PC-3 (cell line): ENCODE data around the gene PXT1. TPM values are rescaled to one million over a fixed set of nuclear protein-coding genes. Genes with fewer than 3 reads are reported as not detected.

Experiments used
- ATAC-seq: fragments of 200-7000 bp; cut with Tn5 transposase; 2 replicates; pipeline ENCODE4 v1.9.1; 2020; ENCODE audit warnings: mild to moderate bottlenecking, moderate library complexity
- BruUV-seq: library from RNA; stranded (reverse); fragments of 400-500 nt; replicated peaks from 2 replicates; lab custom pipeline; 2021; lab: Mats Ljungman, UMichigan
- CTCF ChIA-PET: fragments of 300-600 bp; sonication (Branson Sonifier 250); formaldehyde crosslinking; loops from one replicate; lab custom pipeline; 2022; ENCODE audit warnings: antibody characterized with exemption; lab: Charles Lee
- POLR2A ChIA-PET: fragments of 300-600 bp; sonication (Branson Sonifier 250); formaldehyde crosslinking; loops from one replicate; lab custom pipeline; 2022; ENCODE audit warnings: antibody characterized with exemption; ENCODE audit not compliant: unreplicated experiment; lab: Charles Lee
- DNase-seq: peaks from one replicate; pipeline ENCODE4 v3.0.0-alpha.2; 2015
- H2AFZ ChIP-seq: fragments of 300-600 bp; sonication (generic); 2 replicates; pipeline ENCODE4 v1.6.0; 2016; ENCODE audit warnings: antibody characterized with exemption, low read length
- H3F3A ChIP-seq: fragments of 300-600 bp; sonication (generic); one replicate; pipeline ENCODE4 v1.6.0; 2017; ENCODE audit warnings: antibody characterized with exemption, low read length, control low read depth, mild to moderate bottlenecking; ENCODE audit not compliant: unreplicated experiment
- H3K27ac ChIP-seq: fragments of 300-600 bp; sonication (generic); 2 replicates; pipeline ENCODE4 v1.5.1; 2016; ENCODE audit warnings: mild to moderate bottlenecking, low read length
- H3K27me3 ChIP-seq: fragments of 300-600 bp; sonication (generic); 2 replicates; pipeline ENCODE4 v1.6.1; 2016; ENCODE audit warnings: low read length, mixed read lengths
- H3K36me3 ChIP-seq: fragments of 300-600 bp; sonication (generic); 2 replicates; pipeline ENCODE4 v1.6.1; 2016; ENCODE audit warnings: low read depth, mixed run types, low read length, mixed read lengths
- H3K4me1 ChIP-seq: fragments of 300-600 bp; sonication (generic); 2 replicates; pipeline ENCODE4 v1.5.1; 2016; ENCODE audit warnings: low read length; ENCODE audit not compliant: insufficient read depth
- H3K4me2 ChIP-seq: fragments of 300-600 bp; sonication (generic); 2 replicates; pipeline ENCODE4 v1.6.0; 2016; ENCODE audit warnings: low read length
- H3K4me3 ChIP-seq: fragments of 300-600 bp; sonication (generic); 2 replicates; pipeline ENCODE4 v1.5.1; 2016; ENCODE audit warnings: mild to moderate bottlenecking, low read length, mixed read lengths
- H3K79me2 ChIP-seq: fragments of 300-600 bp; sonication (generic); 2 replicates; pipeline ENCODE4 v1.6.1; 2017; ENCODE audit warnings: low read length, mixed read lengths
- H3K9ac ChIP-seq: fragments of 300-600 bp; sonication (generic); 2 replicates; pipeline ENCODE4 v1.6.0; 2016; ENCODE audit warnings: mild to moderate bottlenecking, low read length
- H3K9me2 ChIP-seq: fragments of 300-600 bp; sonication (generic); replicated peaks from 2 replicates; pipeline ENCODE4 v1.6.1; 2016; ENCODE audit warnings: mixed run types, low read length, mixed read lengths
- H3K9me3 ChIP-seq: fragments of 300-600 bp; sonication (generic); 2 replicates; pipeline ENCODE4 v1.6.1; 2016; ENCODE audit warnings: low read length, mixed read lengths
- H4K20me1 ChIP-seq: fragments of 300-600 bp; sonication (generic); 2 replicates; pipeline ENCODE4 v1.6.1; 2016; ENCODE audit warnings: low read length, mixed read lengths
- CTCF ChIP-seq: fragments of 300-600 bp; sonication (generic); conservative IDR thresholded peaks from 2 replicates; pipeline ENCODE4 v1.5.1; 2017; ENCODE audit warnings: antibody characterized with exemption, low read depth, mild to moderate bottlenecking, low read length
- EZH2 ChIP-seq: fragments of 300-600 bp; sonication (generic); IDR thresholded peaks from one replicate; pipeline ENCODE4 v1.6.1; 2017; ENCODE audit warnings: antibody characterized with exemption, mild to moderate bottlenecking, low read length; ENCODE audit not compliant: unreplicated experiment
- EZH2phosphoT487 ChIP-seq: fragments of 300-600 bp; sonication (generic); IDR thresholded peaks from 2 replicates; pipeline ENCODE4 v1.6.1; 2018; ENCODE audit warnings: mild to moderate bottlenecking, antibody characterized with exemption, low read length, borderline replicate concordance
- intact Hi-C: fragments of 100-400 bp; cut with micrococcal nuclease; formaldehyde crosslinking; loops from 2 replicates; pipeline ENCODE4 v1.9.0; 2023
- total RNA-seq: library from RNA; depleted of rRNA; stranded (reverse); fragments of >200 nt; gene quantifications from 2 replicates; pipeline ENCODE4 v1.2.3, GENCODE V29; 2014

The PXT1 gene
- total RNA-seq, 1 experiment from 2014 or later = not detected

GRCh38 chr6:36463676-36464075, 21.0 kb upstream of the PXT1 start:
- ChIA-PET CTCF (no interaction called here), POLR2A (no interaction called here)
- no peak overlapping the region for H2AFZ ChIP-seq
- no peak overlapping the region for H3K4me3 ChIP-seq
- no peaks in the 10 kb centered on the region for H4K20me1 ChIP-seq
- peaks cover 81% of the 10 kb centered on the region for H3K79me2 ChIP-seq
- no peaks in the 10 kb centered on the region for H3K4me1 ChIP-seq
- no peak overlapping the region for H3K4me2 ChIP-seq
- ATAC-seq (no peak), DNase-seq (no peak)
- intact Hi-C loops = no loop called here
- H3K27me3 ChIP-seq = no peaks in the 10 kb centered on the region
- H3K9ac ChIP-seq = no peak overlapping the region
- TF ChIP-seq EZH2phosphoT487 (no peak), CTCF (no peak), EZH2 (no peak)
- BruUV-seq = no TSS peak
- no peaks in the 10 kb centered on the region for H3K9me2 ChIP-seq
- no peak overlapping the region for H3K27ac ChIP-seq
- H3K36me3 ChIP-seq = no peaks in the 10 kb centered on the region
- no peaks in the 10 kb centered on the region for H3K9me3 ChIP-seq
- no peaks in the 10 kb centered on the region for H3F3A ChIP-seq

GRCh38 chr6:36461646-36462045, 19.0 kb upstream of the PXT1 start:
- no peaks in the 10 kb centered on the region for H3K36me3 ChIP-seq
- no peaks in the 10 kb centered on the region for H3K4me1 ChIP-seq
- intact Hi-C loops = no loop called here
- ChIA-PET CTCF (interaction anchor here (0.6 kb wide), 1 partner anchor 252 kb away, joined by 3 read pairs; no protein-coding TSS in a partner anchor), POLR2A (no interaction called here)
- no peaks in the 10 kb centered on the region for H3K9me2 ChIP-seq
- H4K20me1 ChIP-seq = no peaks in the 10 kb centered on the region
- no peak for DNase-seq
- no peak overlapping the region for H3K27ac ChIP-seq
- H3K79me2 ChIP-seq = peaks cover 83% of the 10 kb centered on the region
- no peaks in the 10 kb centered on the region for H3K9me3 ChIP-seq
- H3K4me3 ChIP-seq = no peak overlapping the region
- ATAC-seq = no peak
- no peak overlapping the region for H2AFZ ChIP-seq
- TF ChIP-seq EZH2 = no peak
- no peak for TF ChIP-seq EZH2phosphoT487
- no peak for TF ChIP-seq CTCF
- H3K4me2 ChIP-seq = no peak overlapping the region
- no peaks in the 10 kb centered on the region for H3K27me3 ChIP-seq
- H3K9ac ChIP-seq = no peak overlapping the region
- no TSS peak for BruUV-seq
- H3F3A ChIP-seq = no peaks in the 10 kb centered on the region

GRCh38 chr6:36460916-36461315, 18.3 kb upstream of the PXT1 start:
- Histone ChIP-seq H3K4me2 (no peak overlapping the region), H3F3A (no peaks in the 10 kb centered on the region), H3K27ac (no peak overlapping the region), H3K4me3 (no peak overlapping the region), H3K4me1 (no peaks in the 10 kb centered on the region), H3K79me2 (peaks cover 85% of the 10 kb centered on the region), H2AFZ (no peak overlapping the region), H4K20me1 (no peaks in the 10 kb centered on the region), H3K27me3 (no peaks in the 10 kb centered on the region), H3K9ac (no peak overlapping the region), H3K9me2 (no peaks in the 10 kb centered on the region), H3K36me3 (no peaks in the 10 kb centered on the region), H3K9me3 (no peaks in the 10 kb centered on the region)
- BruUV-seq = no TSS peak
- intact Hi-C loops = no loop called here
- no peak for DNase-seq
- CTCF ChIA-PET = no interaction called here
- POLR2A ChIA-PET = no interaction called here
- ATAC-seq = no peak
- TF ChIP-seq EZH2phosphoT487 (no peak), CTCF (no peak), EZH2 (no peak)
